Ovary (tissue), 3 donors: ENCODE data around the gene PTPRN2.

Source experiments
- CTCF ChIP-seq, 3 donors: fragments of 450-650 bp in 2 of 3; fragments of 200-600 bp in 1 of 3; IDR thresholded peaks; one replicate each; pipeline versions ENCODE4 v1.5.1 to v1.8.0; 2016 to 2022; ENCODE audit warnings: antibody characterized with exemption in 3 of 3, mild to moderate bottlenecking in 1 of 3
- POLR2A ChIP-seq: fragments of 450-650 bp; IDR thresholded peaks from one replicate; pipeline ENCODE4 v1.6.1; 2017; ENCODE audit warnings: antibody characterized with exemption, mild to moderate bottlenecking, moderate library complexity
- donor health status: DM: no; HTN: no; CAD: no.

GRCh38 chr7:157807510-157807909, 780.1 kb downstream of the PTPRN2 start:
- TF ChIP-seq CTCF (IDR thresholded peaks at IDR 0.05) (no peak), POLR2A (no peak)
